GM18867 (cell line): ENCODE results near the gene EIF1AD.
A peak's percentile ranks its signal among the peaks of the same experiment; 100 is the strongest.
"Not testable (repeated sequence)": the region's sequence is repeated elsewhere in the genome, so short reads cannot be mapped to it uniquely, and the experiment has no call there.

Experiments
- ATAC-seq: cut with Tn5 transposase; IDR thresholded peaks from one replicate; pipeline ENCODE4 v1.9.1; 2021; ENCODE audit warnings: mild to moderate bottlenecking, moderate library complexity; ENCODE audit not compliant: unreplicated experiment

The EIF1AD gene

GRCh38 chr11:66001942-66002647, at the start of gene EIF1AD, which contains the start of gene BANF1:
Gene EIF1AD (minus strand): TSS chr11:66002157. CDS start chr11:66000389, 1,768 bp downstream.
Gene BANF1 (plus strand): TSS chr11:66002503. CDS start chr11:66003251, 748 bp downstream.
- ATAC-seq: peak; percentile 66

DNA sequence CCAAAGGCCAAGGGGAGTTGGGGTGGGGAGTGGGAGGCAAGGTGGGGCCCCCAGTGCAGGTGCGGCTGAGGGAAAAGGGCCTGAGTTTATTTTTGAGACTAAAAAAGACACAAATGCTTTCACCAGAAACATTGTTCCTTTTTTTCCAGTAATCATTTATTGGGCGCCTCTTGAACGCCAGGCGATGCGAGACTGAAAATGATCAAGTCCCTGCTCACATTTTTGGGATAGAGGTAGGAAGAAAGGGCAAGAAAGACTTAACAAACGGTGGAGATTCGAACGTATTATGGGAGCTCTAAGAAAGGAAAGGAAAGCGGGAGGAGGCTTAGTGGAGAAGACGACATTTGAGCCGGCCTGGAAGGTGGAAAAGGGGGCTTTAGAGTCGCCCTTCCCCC, 49.4 kb upstream of the EIF1AD start:
- no peak for ATAC-seq

DNA sequence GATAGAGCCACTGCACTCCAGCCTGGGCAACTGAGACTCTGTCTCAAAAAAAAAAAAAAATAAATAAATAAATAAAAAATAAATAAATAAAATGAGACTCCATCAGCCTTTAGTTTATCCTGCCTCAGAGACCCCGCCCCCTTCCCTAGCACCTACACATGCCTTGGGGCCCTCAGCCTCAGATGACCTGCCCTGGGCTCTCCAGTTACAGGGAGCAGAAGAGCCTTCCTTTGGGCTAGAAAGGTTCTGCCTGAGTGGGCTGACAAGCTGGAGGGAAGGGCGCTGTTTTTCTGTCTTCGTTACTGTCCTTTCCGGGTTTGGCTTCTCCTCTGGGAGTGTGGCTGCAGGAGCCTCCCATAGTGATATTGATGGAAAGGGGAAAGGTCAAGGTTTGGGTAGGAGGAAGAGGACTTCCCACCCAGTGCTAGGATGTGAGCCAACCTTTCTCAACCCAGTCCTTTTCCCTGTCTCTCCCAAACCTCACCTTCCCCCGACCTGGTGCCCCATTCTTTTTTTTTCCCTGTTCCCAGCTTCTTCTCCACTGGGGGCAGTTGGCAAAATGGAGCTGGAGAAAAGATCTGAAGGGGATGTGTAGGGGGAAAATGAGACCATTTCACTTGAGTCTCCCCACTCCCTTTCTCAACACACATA, 48.7 kb upstream of the EIF1AD start:
- ATAC-seq: no peak

GRCh38 chr11:66048547-66049323, 46.8 kb upstream of the EIF1AD start, which contains the start of gene GAL3ST3:
Gene GAL3ST3 (minus strand): TSS chr11:66049161. CDS start chr11:66045415, 3,746 bp downstream.
- ATAC-seq: no peak

DNA sequence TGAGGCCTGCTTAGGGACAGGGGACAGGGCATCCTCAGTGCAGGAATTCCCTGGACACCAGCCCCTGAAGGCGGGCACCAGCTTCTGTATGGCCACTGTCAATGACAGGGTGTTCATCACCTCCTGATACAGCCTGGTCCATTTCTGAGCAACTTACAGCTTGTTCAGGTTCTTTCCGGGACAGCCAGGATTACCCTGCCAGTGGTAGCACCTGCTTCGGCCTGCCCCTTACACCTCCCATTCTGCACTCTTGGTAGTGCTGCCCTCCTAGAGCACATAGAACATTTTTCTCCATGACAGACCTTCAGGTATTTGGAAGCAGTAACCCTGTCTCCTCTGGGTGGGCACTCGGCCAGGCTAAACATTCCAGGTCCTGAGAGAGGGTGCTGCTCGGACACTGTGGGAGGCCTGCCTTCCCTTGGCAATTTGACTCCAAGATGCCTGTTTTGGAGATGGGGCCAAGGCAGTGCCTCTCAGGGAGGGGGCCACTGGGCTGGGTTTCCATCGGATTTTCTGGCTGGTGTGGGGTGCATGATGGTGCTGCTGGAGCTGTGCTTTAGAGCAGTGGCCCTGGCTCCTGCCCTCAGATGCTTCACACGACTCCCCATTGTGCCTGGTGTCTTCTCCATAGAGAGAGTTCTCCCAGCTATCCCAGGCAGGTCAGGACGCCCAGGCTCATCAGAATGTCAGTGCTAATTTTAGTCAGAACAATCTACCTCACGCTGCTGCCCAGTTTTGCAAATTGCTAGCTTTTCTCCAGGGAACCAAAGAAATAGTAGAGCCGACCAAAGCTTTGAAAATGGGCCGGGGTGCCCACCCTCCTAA, 45.8 kb upstream of the EIF1AD start:
- ATAC-seq: no peak

DNA sequence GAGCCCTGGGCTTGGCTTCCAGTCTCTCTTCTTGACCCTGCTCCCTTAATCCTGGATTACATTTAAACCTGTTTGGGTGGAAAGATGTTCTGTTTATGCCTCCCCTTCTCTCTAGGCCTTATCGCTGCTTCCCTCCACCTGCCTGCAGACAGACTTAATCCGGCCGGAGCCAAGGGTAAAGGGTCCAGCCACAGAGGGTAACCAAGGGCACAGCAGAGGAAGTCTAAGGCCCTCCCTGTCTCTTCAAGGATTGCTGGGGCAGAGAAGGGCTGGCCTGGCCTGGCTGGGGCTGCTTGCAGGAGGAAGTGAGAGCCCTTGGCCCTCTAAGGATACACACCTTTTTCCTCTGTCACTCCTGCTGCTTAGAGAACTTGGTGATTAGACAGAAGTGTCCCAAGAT, 44.9 kb upstream of the EIF1AD start:
- no peak for ATAC-seq

- peak; percentile 71 for ATAC-seq
These were observed 43.3 kb upstream of the EIF1AD start for GRCh38 chr11:66045177-66045639.

DNA sequence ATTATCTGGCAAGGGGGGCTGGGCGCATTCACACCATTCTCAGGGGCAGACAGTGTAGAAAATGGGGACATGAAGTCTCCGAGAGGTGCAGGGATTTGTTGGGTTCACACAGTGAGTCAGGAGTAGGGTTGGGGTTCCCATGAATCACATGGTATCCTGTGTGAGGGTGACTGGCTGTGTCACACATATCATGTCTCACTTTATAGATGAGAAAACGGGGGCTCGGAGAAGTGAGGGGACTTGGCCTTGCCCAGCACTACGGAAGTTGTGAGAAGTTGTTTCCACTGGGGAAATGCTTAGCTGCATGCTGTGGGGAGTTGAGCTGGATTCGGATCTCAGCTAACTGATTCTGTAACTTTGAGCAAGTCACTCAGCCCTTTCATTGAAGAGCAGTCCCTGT, 42.8 kb upstream of the EIF1AD start:
- peak; percentile 17 for ATAC-seq

GRCh38 chr11:66042996-66043906, 41.3 kb upstream of the EIF1AD start:
- no peak for ATAC-seq

DNA sequence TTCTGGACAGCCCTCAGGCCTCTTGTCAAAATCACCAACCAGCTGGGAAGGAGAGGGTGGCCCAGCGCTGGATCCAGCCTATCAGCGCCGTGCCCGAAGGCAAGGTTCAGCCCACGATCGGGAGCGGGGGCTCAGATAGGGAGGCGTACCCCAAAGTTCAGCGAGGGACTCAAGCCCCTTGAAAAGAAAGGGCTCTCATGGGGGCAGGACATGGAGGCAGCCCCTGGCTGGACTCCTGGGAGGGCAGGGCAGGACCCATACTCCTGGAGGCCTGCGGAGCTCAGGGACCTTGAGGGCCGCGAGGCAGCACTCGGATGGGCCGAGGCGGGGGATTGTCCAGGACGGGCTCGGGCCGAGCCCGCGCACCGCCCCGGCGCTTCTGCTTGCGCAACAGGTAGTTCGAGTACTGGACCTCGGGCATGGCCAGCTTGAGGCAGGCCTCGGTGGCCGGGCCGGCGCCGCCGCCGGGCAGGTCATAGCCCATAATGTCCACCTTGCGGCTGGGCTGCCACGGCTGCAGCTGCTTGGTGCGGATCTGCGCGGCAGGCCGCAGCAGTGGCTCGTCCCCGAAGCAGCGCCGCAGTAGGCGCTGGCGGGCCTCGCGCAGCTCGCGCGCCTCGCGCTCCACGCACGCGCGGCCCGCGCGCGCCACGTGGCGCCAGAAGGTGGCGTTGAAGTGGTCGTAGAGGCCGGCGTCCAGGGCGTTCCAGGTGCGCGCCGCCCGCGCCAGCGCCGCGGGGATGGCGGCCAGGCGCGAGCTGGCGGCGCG, 40.5 kb upstream of the EIF1AD start:
- ATAC-seq: no peak

- no peak for ATAC-seq
These were observed 37.8 kb upstream of the EIF1AD start for GRCh38 chr11:66039765-66040164.

DNA sequence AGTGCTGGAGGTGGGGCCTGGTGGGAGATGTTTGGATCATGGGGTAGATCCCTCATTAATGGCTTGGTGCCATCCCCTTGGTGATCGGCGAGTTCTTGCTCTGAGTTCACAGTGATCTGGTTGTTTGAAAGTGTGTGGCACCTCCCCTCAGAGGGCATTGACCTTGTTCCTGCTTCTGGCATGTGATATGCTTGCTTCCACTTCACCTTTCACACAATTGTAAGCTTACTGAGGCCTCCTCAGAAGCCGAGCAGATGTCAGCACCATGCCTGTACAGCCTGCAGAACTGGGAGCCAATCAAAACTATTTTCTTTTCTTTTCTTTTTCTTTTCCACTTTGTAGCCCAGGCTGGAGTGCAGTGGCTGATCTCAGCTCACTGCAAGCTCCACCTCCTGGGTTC, 35.4 kb upstream of the EIF1AD start:
- ATAC-seq: no peak

DNA sequence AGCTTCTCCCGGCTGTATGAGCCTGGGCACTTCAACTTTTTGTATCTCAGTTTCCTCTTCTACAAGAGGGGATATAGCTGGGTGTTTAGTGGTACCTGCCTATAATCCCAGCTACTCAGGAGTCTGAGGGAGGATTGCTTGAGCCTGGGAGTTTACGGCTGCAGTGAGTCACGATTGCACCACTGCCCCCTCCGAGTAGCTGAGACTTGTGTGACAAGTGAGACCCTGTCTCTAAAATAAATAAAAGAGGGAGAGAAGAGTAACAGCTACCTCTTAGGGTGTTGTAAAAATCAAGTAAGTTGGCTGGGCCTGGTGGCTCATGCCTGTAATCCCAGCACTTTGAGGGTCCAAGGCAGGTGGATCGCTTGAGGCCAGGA, 34.4 kb upstream of the EIF1AD start:
- no peak for ATAC-seq

DNA sequence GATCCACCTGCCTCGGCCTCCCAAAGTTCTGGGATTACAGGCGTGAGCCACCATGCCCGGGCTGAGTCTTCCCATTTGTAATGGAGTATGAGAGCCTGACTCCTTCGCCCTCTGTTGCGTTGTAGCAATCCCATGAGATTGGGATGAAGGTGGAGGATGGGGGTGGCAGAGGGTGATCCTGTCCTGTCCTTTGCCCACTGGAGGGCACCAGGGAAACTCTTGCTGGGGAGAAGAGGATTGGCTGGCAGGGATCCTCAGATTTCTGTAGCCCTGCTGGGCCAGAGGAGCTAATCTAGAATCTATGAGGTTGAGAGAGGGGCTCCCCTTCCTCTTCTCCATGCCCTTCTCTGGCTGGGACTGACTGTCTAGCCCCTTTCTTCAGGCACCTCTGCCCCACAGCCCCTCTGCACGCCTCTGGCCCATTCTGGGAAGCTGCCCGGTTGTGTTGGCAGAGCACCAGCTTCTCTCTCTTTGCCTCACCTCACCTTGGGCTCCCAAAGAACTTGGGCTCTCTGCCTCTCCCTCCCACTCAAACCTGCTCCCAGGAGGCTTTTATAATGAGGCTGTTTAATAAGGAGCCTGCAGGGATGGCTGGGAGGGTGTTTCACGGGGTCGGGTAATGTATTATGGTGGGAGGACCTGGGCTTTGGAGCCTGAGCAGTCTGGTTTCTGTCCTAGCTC, 33.8 kb upstream of the EIF1AD start:
- ATAC-seq: no peak

DNA sequence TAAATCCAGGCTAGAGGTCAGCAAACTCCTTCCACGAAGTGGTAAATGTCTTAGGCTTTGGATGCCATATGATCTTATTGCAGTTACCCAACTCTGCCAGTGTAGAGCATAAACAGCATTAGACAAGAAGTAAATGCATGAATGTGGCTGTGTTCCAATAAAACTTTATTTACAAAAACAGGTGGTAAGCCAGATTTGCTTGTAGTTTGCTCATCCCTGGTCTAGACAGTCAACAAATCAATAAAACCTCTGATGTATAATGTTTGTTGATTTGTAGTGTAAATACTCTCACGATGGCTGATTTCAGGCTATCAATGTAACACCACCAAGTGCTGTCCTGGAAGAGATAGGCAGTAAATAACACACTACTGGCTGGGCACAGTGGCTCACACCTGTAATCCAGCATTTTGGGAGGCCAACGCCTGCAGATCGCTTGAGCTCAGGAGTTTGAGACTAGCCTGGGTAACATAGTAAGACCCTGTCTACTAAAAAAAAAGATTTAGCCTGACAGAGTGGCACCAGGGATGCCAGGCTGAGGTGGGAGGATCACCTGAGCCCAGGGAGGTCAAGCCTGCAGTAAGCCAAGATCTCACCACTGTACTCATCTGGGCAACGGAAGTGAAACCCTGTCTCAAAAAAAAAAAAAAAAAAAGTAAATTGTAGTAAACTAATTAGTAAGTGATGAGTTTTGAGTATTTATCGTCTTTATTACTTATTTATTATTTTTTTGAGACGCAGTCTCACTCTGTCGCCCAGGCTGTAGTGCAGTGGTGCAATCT, 31.2 kb upstream of the EIF1AD start:
- ATAC-seq: no peak

DNA sequence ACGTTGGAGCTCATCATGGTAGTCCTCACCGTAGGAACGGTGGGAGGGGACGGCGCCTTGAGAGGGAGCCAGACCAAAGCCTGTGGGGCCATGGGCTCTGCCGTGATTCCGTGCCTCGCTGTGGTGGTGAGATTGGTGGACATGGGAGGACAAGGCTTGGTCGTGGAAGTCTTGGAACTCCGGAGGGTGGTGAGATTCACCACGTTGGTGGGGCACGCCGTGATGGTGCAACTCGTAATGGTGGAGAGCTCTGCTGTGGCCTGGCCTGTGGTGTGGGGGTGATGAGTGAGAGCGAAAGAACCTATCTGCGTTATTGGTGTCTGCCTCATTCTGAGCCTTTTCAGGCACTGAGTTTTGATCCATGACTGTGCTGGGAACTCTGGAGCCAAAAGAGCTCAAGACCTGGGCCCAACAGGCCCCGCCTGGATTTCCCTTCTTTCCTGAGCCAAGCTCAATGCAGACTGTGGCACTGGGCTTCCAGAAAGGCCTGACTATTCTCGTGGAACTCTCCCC, 24.1 kb upstream of the EIF1AD start, which contains the start of gene CATSPER1:
Gene CATSPER1, minus strand, starts transcription at position 463 of the 513 bp plus-strand sequence. Its CDS starts 100 bp downstream, at position 363.
- ATAC-seq: no peak

- not testable (repeated sequence) for ATAC-seq
These were observed 21.2 kb upstream of the EIF1AD start for GRCh38 chr11:66023186-66023440.
